NCI-H774 (cell line): ENCODE measurements around the gene KCNQ1.

Experiments
- DNase-seq: peaks from one replicate; lab custom pipeline; 2025; lab: John Stamatoyannopoulos, UW

KCNQ1 gene

DNA sequence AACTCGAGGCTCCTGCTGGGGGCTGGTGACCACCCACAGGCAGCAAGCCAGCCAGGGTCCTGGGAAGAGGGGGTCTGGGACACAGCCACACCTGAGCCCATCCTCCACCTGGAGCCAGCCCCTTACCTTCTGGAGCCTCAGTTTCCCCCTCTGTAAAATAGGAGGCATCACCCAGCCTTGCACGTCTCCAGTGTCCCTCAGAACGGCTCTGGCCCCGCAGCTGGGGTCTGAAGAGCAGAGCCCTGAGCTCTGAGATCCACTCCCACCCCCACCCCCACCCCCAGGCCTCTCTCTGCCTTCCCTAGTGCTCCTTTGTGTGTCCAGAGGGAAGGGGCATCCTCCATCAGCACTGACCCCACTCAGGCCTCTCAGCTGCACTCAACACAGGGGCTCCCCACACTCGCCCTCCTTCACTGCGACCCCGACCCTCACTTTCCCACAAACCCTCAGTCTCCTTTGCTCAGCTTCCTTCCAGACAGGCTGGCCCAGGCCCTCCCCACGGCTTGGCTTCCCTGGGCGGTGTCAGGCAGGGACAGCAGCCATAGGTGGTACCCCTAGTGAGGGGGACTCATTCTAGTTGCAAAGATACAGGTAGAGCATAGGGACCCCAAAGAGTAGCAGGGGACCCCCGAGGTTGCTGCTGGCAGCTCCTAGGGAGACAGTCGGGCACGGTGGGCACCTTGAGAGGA lies 288.3 kb downstream of the KCNQ1 start:
- no peak for DNase-seq

DNA sequence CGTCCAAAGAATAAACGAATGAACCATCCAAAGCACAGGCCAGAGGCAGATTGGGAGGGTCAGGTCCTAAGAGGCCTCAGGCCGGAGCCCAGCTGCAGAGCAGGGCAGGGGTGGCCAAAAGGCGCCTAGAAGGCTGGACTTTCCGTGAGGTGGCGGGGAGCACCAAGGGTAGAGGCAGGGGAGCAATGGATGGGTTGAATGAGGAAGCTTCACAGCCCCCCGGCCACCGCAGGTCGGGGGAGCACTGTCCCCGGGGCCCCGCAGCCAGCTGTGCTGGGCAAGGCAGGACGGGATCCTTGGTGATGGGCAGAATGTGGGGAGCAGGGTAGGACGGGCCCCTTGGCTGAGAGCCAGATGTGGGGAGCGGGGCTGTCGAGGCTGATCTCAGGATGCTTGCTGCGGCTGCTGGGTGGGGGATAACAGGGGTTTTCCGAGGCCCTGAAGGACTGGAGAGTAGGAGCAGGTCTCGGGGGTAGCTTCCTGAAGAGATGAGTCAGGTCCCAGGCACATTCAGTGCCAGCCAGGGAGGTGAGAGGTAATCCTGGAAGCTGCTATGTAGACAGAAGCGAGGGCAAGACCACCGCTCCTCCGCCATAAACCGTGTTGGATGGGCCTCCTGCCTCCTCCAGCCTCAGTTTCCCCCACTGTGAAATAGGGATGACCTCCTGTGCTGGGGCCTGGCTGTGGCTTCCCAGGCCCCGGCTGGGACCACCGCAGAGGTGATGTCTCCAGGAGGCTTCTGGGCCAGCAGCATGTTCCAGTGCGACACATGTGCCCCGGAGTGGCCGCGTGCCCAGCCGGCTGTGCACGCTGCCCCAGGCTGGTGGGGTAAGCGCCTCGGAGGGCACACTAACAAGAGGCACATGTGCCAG lies 289.6 kb downstream of the KCNQ1 start:
- no peak for DNase-seq

DNA sequence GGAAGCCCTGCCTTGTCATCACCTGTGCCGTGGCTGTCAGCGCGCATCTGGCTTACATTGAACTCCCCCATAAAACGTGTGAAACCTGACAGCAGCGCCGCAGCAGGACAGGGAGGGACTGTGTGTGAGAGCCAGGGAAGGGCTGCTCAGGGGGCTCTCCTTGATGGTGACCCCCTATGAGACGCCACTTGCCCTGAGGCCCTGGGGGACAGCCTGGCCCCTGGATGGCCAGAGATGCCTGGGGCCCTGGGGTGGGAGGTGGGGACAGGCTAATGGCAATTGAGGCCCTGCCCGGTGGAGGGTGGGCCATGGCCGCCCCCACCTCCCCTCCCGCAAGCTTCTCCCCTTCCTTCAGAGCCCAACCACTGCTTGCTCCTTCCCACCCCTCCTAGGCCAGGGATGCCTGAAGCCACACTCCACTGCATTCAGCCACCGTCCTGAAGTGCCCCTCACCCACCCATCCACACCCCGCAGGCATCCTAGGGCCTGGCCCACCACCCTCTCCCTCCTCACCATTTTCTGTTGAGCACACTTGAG lies 290.3 kb downstream of the KCNQ1 start:
- no peak for DNase-seq

DNA sequence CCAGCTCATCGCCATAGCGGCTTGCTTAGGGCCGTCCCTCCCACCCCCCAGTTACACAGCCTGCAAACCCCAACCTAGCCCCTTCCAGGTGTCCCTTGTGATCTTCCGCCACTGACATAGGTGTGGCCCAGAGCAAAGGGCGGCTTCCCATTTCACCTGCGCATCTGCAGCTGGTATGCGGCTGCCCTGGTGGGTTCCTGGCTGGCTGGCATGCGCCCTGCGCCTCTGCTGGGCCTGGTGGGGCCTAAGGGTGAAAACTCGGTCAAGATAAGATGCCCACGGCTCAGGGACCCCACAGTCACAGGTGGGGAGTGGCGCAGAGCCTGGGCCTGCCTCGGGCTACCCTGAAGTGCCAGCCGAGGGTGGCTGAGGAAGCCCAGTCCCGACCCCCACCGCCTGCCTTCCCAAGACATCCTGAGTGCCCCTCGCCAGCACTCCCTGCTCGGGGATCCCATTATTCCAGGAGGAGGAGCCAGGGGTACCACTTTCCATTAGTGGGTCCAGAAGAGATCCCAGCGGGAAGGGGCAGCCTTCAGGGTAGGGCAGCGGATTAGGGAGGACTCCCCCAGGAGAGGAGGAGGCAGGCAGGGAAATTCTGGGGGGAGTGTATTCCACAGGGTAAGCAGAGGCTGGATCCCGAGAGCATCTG lies 291.9 kb downstream of the KCNQ1 start:
- no peak for DNase-seq

DNA sequence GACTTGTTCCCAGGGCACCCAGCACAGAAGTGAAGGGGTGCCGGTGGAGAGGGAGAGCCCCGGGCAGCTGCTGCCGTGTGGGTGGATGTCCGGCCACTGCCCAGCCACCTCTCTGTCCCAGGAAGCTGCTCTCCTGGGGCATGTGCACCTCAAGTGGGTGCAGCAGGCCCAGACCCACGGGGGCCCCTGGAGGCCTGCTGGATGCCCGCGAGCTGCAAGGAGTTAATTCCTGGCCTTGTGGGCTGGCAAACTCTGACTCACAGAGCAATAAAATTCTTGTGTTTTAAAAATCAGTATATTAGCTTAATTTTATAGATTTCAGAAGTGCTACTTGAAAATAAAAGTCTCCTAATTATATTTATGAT lies 292.4 kb downstream of the KCNQ1 start:
- DNase-seq: no peak

DNA sequence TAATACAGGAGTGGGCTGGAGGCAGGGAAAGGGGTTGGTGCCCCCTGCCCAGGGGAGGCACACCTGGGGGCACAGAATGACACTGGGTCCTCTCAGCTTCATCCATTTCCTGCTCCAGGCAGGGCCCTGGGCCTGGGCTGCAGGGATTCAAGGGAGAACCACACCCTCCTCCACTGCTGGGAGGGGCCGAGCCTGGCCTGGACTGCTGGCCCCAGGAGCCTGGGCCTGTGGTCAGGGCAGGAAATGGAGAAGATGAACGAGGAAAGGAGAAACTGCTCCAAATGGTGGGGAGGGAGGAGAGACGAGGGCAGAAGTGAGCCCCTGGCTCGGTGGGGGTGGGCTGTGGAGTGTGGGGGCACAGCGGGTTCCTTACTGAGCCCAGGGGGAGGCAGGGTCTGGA lies 293.1 kb downstream of the KCNQ1 start:
- DNase-seq: no peak

DNA sequence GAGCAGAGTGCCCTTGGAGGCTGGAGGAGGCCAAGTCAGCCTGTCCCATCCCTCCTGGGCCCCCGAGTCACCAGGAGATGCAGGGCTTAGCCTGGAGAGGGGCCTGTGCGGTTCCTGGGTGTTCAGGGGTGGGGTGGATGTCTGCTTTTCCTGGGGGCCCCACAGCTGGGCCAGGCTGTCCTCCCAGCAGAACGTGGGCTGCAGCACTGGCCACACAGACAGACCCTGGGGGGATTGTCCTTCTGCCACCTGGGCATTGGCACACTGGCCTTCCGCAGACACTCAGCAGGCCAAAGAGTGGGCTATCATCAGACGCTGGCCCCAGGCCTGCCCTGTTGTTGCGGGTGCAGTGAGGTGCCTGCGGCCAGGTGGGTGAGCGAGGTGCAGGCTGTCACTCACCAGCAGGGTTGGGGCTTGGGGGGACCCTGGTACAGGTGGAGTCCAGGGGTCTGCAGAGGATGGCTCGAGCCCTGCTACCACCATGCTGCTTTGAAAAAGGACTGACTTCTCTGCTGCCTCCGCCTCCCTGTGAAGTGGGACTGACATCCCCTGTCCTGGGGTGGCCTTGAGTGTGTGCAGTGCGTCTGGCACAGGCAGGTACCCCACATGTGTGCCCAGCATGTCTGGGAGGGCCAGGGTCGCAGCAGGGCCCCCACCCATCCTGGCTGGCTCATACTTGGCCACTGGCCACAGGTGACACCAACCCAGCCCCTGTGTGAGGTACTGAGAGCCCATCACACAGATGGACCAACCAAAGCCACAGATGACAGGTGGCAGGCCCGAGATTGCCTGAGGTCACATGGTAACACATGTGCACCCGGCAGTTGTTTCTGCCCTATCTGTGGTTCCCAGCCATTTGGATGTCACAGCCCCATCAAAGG lies 294.0 kb downstream of the KCNQ1 start:
- DNase-seq: no peak

DNA sequence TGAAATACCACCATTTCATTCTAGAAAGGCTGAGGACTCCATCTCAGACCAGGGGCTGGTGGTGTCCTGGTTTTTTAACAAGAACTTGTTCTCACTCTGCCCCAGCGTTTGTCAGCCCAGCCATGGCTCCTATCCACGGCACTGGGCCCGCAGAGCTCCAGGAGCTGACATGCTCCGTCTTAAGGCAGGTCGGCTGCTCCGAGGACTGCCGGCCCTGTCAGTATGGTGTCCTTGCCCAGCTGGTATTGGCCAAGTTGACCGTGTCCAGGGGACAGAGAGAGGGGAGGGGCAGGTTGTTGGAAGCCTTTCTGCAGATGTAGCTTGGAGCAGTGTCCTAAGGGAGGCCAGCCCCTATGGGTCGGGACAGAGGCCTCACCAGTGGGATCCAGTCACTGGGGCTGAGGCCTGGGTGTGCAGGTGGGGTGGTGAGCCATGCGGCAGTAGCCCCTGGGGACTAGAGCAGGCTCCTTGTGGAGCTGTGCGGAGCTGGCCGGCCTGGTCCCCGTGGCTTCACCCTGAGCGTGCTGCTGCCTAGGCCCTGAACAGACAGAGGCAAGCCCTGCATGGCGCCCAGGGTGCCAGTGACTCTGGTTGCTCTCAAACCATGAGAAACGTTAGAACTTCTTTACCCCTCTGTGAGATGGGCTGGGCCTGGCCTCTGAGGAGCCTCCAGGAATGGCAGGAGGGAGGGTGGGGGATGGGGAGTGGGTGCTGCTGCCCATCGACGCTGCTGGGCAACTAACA lies 294.9 kb downstream of the KCNQ1 start:
- DNase-seq: no peak

DNA sequence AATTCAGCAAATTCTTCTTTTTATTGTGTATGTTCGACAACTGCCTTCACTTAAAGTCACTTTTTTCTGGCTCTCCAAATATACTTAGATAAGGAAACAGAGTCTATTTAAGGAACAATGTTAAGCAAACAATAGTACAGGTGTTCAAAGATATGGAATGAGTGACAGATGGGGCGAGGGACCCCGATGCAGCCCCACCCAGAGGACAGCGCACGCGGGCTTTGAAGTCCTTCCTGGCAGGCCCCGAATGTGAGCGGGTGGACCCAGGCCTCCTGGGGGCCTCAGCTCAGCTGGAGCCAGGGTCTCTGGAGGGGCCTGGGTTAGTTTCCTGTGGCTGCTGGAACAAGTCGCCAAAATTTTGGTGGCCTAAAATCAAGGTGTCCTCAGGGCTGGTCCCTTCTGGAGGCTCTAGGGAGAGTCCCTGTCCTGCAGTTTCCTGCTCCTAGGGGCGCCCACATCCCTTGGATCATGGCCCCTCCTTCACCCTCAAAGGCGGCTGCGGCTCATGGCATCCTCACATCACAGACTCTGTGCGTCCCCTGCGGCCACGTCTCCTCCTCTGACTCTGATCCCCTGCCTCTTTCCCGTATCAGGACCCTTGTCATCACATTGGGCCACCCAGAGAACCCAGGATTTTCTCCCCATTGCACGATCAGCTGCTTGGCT lies 295.6 kb downstream of the KCNQ1 start:
- DNase-seq: no peak

DNA sequence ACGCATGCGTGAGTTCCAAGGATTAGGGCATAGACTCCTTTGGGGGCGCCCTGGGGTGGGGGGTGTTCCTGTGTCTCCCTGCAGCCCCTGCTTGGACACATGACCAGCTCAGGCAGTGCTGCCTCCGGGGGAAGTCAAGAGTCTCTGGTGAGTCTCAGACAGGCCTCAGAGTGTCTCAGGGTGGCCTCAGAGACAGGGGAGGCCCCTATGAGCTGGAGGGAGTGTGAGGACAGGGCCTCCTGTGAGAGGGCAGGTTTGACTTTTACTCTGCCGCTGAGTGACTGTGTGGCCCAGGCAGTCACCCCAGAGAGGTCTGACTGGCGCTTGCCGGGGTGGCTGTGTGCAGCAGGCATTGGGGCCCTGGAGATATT lies 296.2 kb downstream of the KCNQ1 start:
- no peak for DNase-seq

DNA sequence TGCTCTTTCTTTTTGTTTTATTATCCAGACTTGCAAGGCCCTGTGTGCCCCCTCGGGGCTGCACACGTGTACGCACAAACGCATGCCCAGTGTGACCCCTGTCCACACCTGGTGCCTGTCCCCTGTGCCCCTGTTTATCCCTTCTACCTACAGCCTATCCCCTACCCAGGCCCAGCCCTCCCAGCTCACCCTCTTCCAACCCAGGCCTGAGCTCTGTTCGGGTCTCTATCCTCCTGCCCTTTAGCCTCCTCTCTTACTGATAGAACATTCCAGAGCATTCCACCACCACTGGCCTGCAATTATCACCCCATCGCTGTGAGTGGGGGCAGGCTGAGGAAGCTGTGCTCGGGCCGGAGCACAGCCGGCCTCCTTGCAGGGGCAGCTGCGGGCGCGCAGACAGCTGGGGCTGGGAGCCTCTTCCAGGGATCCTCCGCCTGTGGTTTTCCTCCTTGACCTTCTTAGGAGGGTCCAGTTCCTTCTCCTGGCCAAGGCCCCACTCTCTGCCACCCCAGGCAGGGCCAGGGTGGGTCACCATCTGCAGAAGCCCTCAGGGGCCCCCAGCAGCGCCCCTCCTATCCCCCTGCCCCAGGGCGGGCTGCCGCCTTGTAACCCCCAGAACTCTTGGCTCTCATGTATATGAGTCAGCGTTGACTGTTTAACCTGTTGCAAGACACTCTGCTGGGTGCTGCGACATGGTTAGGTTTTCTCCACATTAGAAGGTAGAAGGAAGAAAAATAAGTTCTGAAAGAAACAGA lies 296.7 kb downstream of the KCNQ1 start:
- DNase-seq: no peak

DNA sequence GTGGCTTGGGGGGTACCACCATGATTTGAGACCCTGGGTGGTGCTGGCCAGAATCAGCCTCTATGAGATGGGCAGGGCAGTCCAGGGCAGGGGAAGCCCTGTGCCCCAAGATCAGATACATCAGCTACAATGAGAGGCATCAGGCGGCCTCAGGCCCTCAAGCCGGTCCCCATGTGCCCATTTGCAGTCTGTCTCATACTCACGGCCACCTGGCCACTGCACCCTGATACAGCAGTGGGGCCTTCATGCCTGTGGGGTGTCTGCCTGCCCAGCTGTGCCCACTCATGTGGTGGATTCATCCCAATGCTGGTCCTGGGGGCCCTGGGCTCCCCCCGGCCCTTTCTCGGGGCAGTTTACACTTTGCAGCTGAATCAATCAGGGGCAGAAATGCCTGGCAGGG lies 297.4 kb downstream of the KCNQ1 start:
- DNase-seq: no peak

DNA sequence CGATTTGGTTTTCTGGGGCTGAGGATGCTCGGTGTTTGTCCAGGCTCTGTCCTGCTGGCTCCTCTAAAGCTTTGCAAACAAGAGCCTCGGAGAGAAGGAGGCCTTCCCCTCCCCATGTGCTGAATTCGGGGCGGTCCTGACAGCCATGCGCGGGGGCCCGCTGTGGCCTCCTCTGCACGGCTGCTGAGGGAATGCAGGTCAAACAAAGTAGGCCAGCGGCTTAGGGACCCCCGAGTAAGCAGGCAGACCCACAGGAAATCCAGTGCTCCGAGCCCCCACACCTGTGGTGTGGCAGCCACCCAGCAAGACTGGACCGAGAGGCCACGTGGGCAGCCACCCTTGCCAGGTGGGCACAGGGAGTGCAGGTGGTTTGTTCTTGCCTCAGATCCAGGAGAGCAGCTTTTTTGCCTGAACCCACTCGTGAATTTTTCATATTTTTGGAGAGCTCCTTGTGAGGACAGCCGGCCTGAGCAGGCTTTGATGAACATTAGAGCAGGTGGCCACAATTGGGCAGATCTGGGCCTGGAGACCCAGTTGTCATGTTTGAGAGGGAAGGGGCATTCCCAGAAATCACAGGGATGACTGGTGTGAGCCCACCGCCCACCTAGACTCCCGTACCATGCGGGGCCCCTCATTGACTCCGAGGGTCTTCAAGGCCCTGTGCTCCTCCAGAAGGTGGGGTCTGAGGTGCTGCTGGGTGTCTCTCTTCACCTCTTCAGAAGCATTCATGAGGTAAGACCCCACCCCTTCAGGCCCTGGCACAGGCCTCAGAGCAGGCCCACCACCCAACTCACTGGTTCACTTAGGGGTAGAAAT lies 298.0 kb downstream of the KCNQ1 start:
- no peak for DNase-seq

DNA sequence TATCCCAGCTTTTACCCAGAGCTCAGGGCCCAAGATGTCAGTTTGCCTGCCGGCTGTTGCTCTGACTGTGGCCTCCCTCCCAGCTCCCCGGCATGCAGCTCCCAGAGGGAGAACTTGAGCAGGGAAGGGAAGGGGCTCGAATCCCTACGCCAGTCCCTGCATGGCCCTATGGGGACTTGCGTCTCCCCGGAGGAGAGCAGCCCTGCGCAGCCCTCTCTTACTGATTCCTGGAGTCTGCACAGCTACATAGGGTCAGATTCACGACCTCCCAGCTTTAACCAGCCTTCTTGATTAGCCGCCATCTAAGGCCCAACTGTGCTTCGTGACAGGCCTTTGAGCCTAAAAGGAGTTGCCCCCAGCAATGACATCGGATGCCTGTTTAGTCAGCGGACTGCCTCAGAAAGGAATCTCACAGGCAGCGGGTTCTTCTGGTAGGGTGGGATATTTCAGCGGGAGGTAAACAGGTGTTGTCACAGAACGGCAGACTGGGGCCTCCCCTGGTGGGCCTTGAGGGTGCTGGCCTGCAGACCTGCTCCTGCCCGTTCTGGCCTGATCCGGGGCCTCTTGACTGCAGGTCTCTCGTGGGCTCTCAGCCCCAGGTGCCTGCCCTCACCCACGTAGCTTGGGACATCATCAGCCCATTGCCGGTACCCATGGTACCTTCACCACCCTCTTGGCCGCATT lies 298.8 kb downstream of the KCNQ1 start:
- DNase-seq: no peak

DNA sequence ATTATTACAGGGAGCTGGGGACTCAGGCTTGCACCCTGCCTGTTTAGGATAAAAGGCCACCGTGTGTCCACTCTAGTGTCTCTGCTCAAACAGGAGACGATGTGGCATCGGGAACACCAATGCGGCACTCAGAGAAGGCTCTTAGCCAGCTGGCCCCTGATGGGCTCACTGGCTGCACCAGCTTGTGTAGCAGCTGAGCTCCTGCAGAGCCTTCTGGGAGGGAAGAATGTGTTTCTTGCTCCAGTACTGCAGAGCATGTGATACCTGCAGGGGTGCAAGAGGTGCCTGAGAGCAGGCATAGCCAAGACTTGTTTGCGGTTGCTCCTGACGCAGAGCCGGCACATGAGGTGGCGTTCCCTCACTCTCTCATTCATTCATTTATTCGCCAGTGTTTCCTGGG lies 299.4 kb downstream of the KCNQ1 start:
- DNase-seq: no peak

DNA sequence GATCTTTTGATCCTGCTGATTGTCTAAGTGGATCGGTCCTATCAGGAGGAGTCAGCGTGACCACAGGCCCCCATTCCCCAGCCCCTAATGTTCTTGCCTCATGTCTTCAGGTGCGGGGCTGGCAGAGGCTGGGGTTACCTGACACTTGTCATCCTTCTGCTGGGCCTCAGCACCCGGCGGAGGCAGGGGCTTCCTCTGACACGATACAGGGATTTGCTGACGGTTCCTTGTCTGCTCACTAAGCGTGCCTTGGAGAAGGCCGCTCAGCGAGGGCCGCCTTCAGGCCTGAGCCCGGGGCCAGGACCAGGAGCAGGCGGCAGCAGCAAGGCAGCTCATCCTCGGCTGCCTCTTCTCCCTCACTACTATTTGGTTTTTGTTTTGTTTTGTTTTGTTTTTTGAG lies 300.7 kb downstream of the KCNQ1 start:
- no peak for DNase-seq

DNA sequence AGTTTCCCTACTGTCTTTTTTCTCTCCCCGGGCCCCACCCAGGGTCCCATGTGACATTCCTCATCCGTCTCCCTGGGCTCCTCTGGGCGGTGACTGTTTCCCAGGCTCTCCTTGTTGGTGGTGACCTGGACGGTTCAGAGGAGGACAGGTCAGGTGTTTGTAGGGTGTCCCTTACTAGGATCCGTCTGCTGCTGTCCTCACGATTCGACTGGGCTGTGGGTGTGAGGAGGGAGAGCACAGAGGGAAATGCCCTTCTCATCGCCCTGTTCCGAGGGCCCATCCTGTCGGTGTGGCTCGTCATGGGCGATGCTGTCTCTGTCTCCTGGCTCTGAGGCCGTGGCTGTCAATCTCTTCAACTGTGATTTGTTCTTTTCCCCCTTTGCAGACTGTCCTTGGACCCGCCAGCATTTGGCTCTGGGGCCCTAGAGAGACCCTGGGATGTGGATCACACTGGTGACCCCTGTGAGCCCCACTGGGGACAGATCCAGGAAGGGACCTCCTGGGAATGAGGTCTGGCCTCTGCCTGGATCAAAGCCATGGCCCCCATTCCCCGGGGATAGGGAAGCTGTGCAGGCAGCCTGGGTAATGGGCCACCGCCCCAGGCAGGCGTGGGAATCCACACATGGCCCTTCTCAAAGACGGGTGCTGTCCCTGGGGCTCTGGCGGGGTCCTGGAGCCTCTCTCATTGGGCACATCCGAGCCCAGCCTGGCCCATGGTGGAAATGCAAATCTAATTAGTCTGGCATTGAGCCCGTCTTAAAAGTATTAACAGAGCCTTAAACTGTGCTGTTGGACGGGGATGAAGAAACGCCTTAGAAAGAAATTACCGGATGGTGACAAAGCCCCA lies 301.8 kb downstream of the KCNQ1 start:
- no peak for DNase-seq
